ENCODE results near the gene ABCB10.

- no peak for TF ChIP-seq CTCF (IDR thresholded peaks at IDR 0.05)
- no peak for TF ChIP-seq REST (IDR thresholded peaks at IDR 0.05; ENCODE audit: insufficient read depth in 1 of 2, low read depth in 2 of 2, low read length in 1 of 2)
- TF ChIP-seq POLR2AphosphoS5 (IDR thresholded peaks at IDR 0.05; ENCODE audit: low read depth, low read length) = no peak
- TF ChIP-seq SIN3A (IDR thresholded peaks at IDR 0.05; ENCODE audit: borderline replicate concordance, insufficient read depth, low read depth, low read length) = no peak
Observed at GRCh38 chr1:229593800-229594199, 35.3 kb upstream of the ABCB10 start.
